GM21576 (cell line): ENCODE results near the gene STK32B.
A peak's percentile ranks its signal among the peaks of the same experiment; 100 is the strongest.

ENCODE experiments used
- ATAC-seq: cut with Tn5 transposase; IDR thresholded peaks from one replicate; pipeline ENCODE4 v1.9.1; 2021; ENCODE audit warnings: mild to moderate bottlenecking, moderate library complexity; ENCODE audit not compliant: unreplicated experiment

STK32B gene

GRCh38 chr4:5030221-5030620 lies 21.1 kb upstream of the STK32B start:
- ATAC-seq: no peak

GRCh38 chr4:5030927-5031326 lies 20.4 kb upstream of the STK32B start:
- ATAC-seq: no peak

- ATAC-seq: no peak
Observed at GRCh38 chr4:5032813-5033212, 18.5 kb upstream of the STK32B start.

- no peak for ATAC-seq
Observed at GRCh38 chr4:5033281-5033841, 17.9 kb upstream of the STK32B start.

- no peak for ATAC-seq
Observed at GRCh38 chr4:5034206-5034605, 17.1 kb upstream of the STK32B start.

GRCh38 chr4:5036239-5036638 lies 15.0 kb upstream of the STK32B start:
- no peak for ATAC-seq

GRCh38 chr4:5037553-5038551 lies 13.4 kb upstream of the STK32B start:
- ATAC-seq: no peak

- no peak for ATAC-seq
Observed at GRCh38 chr4:5039800-5040199, 11.5 kb upstream of the STK32B start.

- no peak for ATAC-seq
Observed at GRCh38 chr4:5040856-5041620, 10.2 kb upstream of the STK32B start.

- no peak for ATAC-seq
Observed at GRCh38 chr4:5041699-5042098, 9.6 kb upstream of the STK32B start.

- ATAC-seq: no peak
Observed at GRCh38 chr4:5043579-5043978, 7.7 kb upstream of the STK32B start.

- no peak for ATAC-seq
Observed at GRCh38 chr4:5044341-5044740, 6.9 kb upstream of the STK32B start.

GRCh38 chr4:5045097-5045496 lies 6.2 kb upstream of the STK32B start:
- ATAC-seq: no peak

GRCh38 chr4:5048721-5049120 lies 2.6 kb upstream of the STK32B start:
- no peak for ATAC-seq

- peak; percentile 55 for ATAC-seq
Observed at GRCh38 chr4:5050520-5051277, 581 bp upstream of the STK32B start.

GRCh38 chr4:5052204-5052702 lies 973 bp downstream of the STK32B start:
- no peak for ATAC-seq

- no peak for ATAC-seq
Observed at GRCh38 chr4:5052726-5053425, 1.6 kb downstream of the STK32B start.

- no peak for ATAC-seq
Observed at GRCh38 chr4:5054532-5054931, 3.3 kb downstream of the STK32B start.

- no peak for ATAC-seq
Observed at GRCh38 chr4:5055411-5055810, 4.1 kb downstream of the STK32B start.

- no peak for ATAC-seq
Observed at GRCh38 chr4:5066101-5066500, 14.8 kb downstream of the STK32B start.
